HG03442 (cell line): ENCODE measurements around the gene ME3.
A peak's percentile ranks its signal among the peaks of the same experiment; 100 is the strongest.

ENCODE experiments used
- ATAC-seq: cut with Tn5 transposase; IDR thresholded peaks from one replicate; pipeline ENCODE4 v1.9.1; 2021; ENCODE audit warnings: mild to moderate bottlenecking, moderate library complexity; ENCODE audit not compliant: unreplicated experiment

The ME3 gene

DNA sequence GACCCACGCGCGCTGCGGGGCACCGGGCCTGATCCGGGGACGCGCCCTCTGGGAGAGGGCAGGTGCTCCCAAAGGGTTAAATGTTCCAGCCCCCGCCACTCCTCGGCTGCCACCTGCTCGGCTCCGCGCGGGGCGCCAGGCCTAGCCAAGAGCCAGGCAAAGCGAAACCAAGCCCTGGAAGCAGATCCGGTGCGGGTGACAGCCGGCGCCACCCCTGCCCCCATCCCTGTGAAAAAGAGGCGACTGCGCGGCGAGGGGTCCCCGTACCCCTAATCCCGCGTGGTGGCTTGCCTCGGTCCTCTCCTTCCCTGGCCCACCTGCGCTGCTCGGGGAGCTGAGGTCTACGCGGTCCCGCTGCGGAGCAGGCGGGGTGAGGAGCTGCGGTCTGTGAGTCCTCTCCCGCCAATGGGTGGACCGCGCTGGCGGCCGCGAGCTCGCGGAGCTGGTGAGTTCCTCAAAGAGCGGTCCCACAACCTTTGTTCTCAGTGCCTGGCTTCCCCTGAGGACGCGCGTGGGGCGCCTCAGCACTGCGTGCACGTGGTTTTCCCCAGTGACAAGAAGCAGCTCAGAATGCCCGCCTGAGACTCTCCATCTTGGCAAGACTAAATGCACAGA, at the start of gene ME3:
TSS of gene ME3 (minus strand) at position 610 of the 615 bp plus-strand sequence.
- ATAC-seq = peak; percentile 47

- no peak for ATAC-seq
Observed at GRCh38 chr11:86722006-86722405, 49.6 kb upstream of the ME3 start.

DNA sequence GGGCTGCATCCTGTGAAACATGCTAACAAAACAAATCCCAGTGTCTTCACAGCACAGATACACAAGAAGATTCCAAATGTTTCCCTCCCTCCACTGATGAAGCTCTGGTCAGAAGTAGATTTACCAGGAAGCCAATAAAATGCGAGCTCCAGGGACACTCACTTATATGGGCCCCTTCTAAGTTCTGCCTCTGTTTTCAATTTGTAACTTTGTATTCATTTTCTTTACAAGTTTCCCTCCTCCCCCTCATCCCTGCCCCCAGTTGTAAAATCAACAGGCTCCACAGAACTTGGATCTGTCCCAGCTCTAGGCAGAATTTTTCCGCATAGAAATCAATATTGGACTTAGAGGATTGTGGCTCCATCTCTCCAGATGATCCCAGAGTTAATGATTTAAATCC, 48.1 kb upstream of the ME3 start:
- ATAC-seq = no peak

DNA sequence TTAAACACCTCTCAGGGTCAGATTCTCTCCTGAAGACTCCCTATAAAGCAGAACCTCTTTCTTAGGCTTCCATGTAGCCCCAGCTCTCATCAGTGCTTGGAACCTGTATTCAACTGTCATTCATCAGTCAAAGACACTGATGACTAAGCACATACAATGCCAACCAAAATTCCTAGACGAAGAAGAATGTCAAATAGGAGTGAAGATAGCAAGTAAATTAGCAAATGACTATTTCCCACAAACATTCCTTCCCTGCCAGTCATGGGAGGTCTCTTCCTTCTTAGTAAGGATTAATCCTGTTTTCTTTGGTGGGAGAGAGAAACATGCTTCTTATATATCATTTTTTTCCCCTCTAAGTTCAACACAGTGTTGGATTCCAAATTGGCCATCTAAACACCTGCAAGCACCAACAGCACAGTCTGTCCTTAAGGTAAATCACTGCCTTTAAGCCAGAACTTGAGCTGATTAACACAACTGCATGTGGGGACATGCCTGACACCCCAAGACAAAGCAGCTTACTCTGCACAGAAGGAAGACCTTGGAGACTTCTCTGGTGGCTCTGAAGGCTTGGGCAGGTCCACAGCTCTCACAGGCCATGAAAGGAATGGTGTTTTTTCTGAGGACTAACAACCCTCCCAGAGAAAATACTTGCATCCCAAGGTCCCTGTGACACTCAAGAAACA, 47.5 kb upstream of the ME3 start:
- no peak for ATAC-seq

DNA sequence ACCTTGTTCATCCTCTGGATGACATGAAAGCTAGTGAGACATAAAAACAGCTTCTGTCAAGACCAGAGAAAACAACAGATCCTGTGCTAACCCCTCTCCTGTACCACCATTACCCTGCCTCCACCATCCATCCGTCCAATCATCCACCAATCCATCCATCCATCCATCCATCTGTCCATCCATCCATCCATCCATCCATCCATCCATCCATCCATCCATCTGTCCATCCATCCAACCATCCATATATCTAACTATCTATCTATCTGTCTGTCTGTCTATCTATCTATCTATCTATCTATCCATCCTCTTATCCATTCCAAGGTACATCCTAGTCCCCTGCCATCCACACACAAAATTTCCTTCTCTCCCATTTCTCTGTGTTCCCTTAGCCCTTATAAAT, 46.6 kb upstream of the ME3 start:
- ATAC-seq = no peak

- no peak for ATAC-seq
Observed at GRCh38 chr11:86718521-86718920, 46.1 kb upstream of the ME3 start.

GRCh38 chr11:86717817-86718501, 45.5 kb upstream of the ME3 start:
- no peak for ATAC-seq

GRCh38 chr11:86715611-86716010, 43.2 kb upstream of the ME3 start:
- no peak for ATAC-seq

GRCh38 chr11:86713552-86713951, 41.1 kb upstream of the ME3 start:
- ATAC-seq = no peak

- ATAC-seq = no peak
Observed at GRCh38 chr11:86710936-86711335, 38.5 kb upstream of the ME3 start.

GRCh38 chr11:86708669-86709068, 36.3 kb upstream of the ME3 start:
- ATAC-seq = no peak

DNA sequence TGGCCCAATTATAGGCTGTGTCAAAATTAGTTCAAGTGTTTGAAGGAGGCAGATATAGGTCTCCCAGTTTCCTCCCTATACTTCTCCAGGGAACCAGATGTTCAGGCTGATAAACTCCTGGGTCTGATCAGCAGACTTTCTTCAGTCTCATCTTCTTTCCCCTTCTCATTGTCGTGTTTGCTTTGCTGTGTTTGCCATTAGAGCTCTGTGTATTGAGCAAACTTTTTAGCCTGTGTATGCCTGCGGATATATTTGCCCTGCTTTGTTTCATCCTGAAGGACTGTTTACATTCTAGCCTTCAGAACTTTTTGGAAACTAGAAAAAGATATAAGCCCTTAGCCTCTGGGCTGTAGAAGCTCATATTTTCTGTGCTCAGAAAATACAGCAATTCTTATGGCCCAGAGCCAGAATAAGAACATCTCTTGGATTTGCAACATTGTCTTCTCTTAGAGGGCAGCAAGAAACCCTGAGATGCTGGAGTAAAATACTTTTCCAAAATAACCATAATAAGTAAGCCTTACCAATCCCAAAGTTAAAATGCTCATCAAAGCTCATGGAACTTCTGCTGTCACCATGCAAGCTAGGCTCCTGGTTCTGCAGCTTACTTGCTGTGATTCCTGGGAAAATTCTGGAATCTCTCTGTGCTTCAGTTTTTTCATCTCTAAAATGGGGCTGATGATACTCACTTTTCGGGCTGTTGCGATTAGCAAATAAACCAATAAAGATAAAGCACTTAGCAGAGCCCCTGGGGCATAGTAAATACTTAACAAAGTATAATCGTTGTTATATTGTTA, 34.1 kb upstream of the ME3 start:
- ATAC-seq = no peak

DNA sequence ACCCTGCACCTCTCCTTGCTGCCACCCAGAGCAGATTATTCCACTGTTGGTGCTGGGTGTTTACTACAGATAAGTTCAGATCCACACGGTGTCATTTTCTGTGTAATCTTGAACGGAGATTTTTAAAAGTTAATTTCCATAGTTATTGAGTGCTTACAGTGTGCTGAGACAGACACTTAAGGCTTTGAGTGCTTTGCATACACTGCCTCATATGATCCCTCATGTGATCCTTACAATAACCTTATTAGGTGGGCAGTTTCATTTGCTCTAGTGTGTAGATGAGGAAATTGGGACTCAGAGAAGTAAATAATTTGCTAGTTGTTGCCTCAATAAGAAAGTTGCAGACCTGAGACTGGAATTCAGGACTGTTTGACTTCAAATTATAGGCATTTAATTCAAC, 32.3 kb upstream of the ME3 start:
- no peak for ATAC-seq

GRCh38 chr11:86703987-86704386, 31.6 kb upstream of the ME3 start:
- no peak for ATAC-seq

DNA sequence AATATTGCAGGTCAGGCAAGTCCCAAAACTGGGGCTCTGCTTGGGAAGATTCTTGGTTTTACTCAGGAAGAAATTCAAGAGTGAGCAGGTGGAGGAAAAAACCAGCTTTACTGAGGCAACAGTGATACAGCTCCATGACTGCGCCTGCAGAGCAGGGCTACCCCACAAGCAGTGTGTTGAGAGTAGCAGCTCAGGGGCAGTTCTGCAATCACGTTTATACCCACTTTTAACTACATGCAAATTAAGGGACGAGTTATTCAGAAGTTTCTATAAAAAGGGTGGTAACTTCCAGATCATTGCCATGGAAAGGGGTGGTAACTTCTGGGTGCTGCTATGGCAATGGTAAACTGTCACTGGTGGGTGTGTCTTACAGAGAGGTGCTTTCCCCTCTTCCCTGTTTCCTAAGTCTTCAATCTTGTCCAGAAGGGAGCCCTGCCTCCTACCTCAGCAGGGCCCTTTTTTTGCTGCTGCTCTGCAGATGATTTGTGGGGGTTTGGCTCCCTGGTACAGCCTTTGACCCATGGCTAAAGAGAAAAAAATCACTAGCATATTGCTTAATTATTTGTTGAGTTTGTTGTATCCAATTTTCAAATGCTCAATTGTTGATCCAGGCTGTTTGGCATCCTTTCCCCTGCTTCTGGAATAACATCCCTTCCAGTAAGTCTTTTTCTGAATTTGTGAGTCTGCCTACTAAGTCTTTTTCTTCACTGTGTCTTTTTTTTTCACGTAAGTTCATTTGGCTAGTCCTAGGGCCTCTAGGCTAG, 30.0 kb upstream of the ME3 start:
- ATAC-seq = no peak

GRCh38 chr11:86699040-86699791, 26.8 kb upstream of the ME3 start:
- ATAC-seq = no peak

DNA sequence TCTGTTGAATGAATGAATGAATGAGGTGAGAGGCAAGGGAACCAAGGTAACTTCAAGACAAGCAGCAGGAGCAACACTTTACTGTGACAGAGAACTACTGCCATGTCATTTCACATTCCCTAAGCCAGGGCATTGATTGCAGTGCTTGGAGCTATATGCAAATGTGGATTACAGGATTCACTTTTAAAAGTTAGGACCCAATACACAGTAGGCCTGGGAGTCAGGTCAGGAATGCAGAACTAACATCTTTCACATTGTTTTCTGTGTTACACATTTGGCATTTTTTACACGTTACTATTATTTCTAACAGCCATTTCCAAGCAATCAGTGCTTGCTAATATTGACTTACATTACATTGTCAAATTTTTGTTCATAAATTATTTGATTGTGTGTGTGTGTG, 26.2 kb upstream of the ME3 start:
- no peak for ATAC-seq

DNA sequence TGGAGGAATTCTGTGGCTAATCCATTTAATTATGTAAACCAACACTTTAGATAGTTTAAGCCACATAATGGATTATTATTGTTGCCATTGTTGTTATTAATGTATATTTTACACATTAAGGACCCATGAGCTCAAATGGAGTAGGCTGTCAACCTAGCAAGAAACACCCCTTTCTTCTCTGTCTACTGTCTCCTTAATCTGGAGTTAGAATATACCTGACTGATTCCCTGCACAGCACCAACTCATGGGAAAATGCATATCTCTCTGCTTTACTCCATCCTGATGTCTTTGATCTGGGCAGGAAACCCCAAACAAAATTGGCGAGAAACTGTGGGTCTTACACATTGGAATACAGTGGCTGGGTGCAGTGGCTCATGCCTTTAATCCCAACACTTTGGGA, 24.0 kb upstream of the ME3 start:
- ATAC-seq = no peak

- no peak for ATAC-seq
Observed at GRCh38 chr11:86696004-86696403, 23.6 kb upstream of the ME3 start.

- no peak for ATAC-seq
Observed at GRCh38 chr11:86695373-86695772, 23.0 kb upstream of the ME3 start.
